Measurements from ENCODE around the gene TPX2. TPM values are rescaled to one million over a fixed set of nuclear protein-coding genes. Genes with fewer than 3 reads are reported as not detected.

The TPX2 gene
- total RNA-seq, 2 experiments from 2014 or later: 112 to 113 TPM

- H3K9me3 Mint-ChIP-seq: no peaks in the 10 kb centered on the region
- TF ChIP-seq, protein P1, sequence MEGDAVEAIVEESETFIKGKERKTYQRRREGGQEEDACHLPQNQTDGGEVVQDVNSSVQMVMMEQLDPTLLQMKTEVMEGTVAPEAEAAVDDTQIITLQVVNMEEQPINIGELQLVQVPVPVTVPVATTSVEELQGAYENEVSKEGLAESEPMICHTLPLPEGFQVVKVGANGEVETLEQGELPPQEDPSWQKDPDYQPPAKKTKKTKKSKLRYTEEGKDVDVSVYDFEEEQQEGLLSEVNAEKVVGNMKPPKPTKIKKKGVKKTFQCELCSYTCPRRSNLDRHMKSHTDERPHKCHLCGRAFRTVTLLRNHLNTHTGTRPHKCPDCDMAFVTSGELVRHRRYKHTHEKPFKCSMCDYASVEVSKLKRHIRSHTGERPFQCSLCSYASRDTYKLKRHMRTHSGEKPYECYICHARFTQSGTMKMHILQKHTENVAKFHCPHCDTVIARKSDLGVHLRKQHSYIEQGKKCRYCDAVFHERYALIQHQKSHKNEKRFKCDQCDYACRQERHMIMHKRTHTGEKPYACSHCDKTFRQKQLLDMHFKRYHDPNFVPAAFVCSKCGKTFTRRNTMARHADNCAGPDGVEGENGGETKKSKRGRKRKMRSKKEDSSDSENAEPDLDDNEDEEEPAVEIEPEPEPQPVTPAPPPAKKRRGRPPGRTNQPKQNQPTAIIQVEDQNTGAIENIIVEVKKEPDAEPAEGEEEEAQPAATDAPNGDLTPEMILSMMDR (IDR thresholded peaks at IDR 0.05): no peak
- no peaks in the 10 kb centered on the region for H3K27me3 Mint-ChIP-seq
- no peak overlapping the region for H3K4me3 Mint-ChIP-seq
- ChIA-PET CTCF (interaction anchor here (0.9 to 3.8 kb wide), 2 partner anchors 19 to 91 kb away, joined by 3 to 19 read pairs; no protein-coding TSS in a partner anchor), POLR2A (interaction anchor here (1.7 kb wide), 1 partner anchor 13 kb away, joined by 4 read pairs; no protein-coding TSS in a partner anchor)
- no peak for ATAC-seq
- DNase-seq: no peak
- H3K27ac Mint-ChIP-seq: no peak overlapping the region
- intact Hi-C loops (cut with micrococcal nuclease): no loop called here
- H3K4me1 Mint-ChIP-seq (ENCODE audit: low read depth): peaks cover 68% of the 10 kb centered on the region
- H3K36me3 Mint-ChIP-seq (ENCODE audit: low read depth): peaks cover 81% of the 10 kb centered on the region
These were observed 34.6 kb upstream of the TPX2 start for GRCh38 chr20:31704225-31705119.

DNA sequence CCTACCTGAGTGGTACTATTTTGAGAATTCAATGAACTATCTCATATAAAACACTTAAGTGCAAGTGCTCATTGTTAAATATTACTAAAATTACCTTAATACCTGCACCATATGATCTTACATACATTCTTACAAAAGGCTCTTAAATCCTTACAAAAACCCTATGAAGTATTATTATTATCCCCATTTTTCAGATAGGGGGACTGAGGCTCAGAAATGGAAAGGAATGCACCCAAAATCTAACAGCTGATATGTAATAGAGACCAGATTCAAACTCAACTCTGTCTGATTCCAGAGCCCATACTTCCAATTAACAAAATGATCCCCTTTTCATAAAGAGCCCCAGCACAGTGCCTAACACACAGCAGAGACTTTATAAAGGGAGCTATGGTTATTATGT is 33.9 kb upstream of the TPX2 start:
- H3K27ac Mint-ChIP-seq: peak overlapping the region; percentile 35
- no peak overlapping the region for H3K4me3 Mint-ChIP-seq
- no peaks in the 10 kb centered on the region for H3K9me3 Mint-ChIP-seq
- no peak for ATAC-seq
- peaks cover 80% of the 10 kb centered on the region for H3K36me3 Mint-ChIP-seq (ENCODE audit: low read depth)
- TF ChIP-seq, protein P1 (IDR thresholded peaks at IDR 0.05): no peak
- intact Hi-C loops (cut with micrococcal nuclease): no loop called here
- no peak for DNase-seq
- CTCF ChIA-PET: interaction anchor here (0.9 to 3.8 kb wide), 2 partner anchors 19 to 92 kb away, joined by 3 to 19 read pairs; no protein-coding TSS in a partner anchor
- H3K27me3 Mint-ChIP-seq: no peaks in the 10 kb centered on the region
- H3K4me1 Mint-ChIP-seq (ENCODE audit: low read depth): peaks cover 66% of the 10 kb centered on the region
- POLR2A ChIA-PET: interaction anchor here (1.7 kb wide), 1 partner anchor 12 kb away, joined by 4 read pairs; no protein-coding TSS in a partner anchor

DNA sequence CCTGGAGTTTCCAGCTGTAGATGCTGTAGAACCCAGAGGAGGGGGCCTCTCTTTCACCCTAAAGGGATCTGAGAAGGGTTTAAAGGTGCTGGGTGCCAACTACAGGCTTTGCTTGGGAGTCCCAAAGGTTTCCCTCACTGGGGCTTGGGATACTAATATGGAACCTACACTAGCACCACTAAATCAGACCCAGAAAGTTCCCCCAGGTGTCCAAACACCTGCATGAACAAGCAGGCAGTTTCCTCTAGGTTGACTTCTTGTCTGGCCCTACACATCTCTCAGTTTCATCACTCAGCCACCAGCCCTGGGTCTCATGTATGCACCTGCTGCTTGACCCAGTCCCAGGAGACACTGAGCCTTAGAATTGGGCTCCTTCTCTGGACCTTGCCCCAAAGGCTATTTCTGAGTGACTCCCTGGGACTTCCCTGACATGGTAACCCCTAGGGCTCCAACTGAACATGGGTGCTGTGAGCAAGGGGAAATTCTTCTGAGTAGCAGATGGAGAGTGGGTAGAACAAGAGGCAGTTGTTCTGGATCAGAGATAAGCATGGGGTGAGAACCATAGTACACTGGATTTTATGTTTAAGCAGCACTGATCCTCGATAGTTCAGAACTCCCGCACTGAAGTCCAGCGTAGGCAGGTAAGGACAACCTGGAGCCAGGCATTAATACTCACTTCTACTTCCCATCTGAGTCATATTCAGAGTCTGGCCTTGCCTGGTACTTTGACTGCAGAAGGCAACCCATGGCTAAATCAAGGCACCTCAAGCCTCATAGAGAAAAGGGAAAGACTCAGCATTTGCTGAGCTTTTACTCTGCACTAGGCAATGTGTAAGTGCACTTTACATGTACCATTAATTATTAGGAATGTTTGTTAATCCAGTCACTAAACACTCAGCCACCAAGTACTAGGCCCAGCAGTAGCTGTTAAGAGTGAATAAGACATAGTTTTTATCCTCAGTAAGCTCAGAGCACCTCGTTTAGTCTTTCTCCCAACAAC is 33.2 kb upstream of the TPX2 start:
- H3K4me3 Mint-ChIP-seq: no peak overlapping the region
- TF ChIP-seq, protein P1 (IDR thresholded peaks at IDR 0.05): no peak
- H3K27me3 Mint-ChIP-seq: no peaks in the 10 kb centered on the region
- intact Hi-C loops (cut with micrococcal nuclease): no loop called here
- H3K36me3 Mint-ChIP-seq (ENCODE audit: low read depth): peaks cover 81% of the 10 kb centered on the region
- no peaks in the 10 kb centered on the region for H3K9me3 Mint-ChIP-seq
- DNase-seq (no peak), ATAC-seq (peak; percentile 25)
- peaks cover 66% of the 10 kb centered on the region for H3K4me1 Mint-ChIP-seq (ENCODE audit: low read depth)
- H3K27ac Mint-ChIP-seq: peak overlapping the region; percentile 10
- POLR2A ChIA-PET: interaction anchor here (0.9 to 1.7 kb wide), 3 partner anchors 12 to 29 kb away, joined by 4 read pairs; no protein-coding TSS in a partner anchor
- CTCF ChIA-PET: interaction anchor here (0.8 to 3.8 kb wide), 3 partner anchors 18 to 203 kb away, joined by 3 to 19 read pairs (median 3); no protein-coding TSS in a partner anchor

GRCh38 chr20:31706607-31707257 is 32.4 kb upstream of the TPX2 start:
- ChIA-PET CTCF (interaction anchor here (0.8 to 3.8 kb wide), 4 partner anchors 17 to 204 kb away, joined by 3 to 19 read pairs (median 3); no protein-coding TSS in a partner anchor), POLR2A (interaction anchor here (0.9 to 1.5 kb wide), 2 partner anchors 17 to 30 kb away, joined by 4 read pairs; no protein-coding TSS in a partner anchor)
- H3K9me3 Mint-ChIP-seq: no peaks in the 10 kb centered on the region
- peak overlapping the region; percentile 10 for H3K27ac Mint-ChIP-seq
- ATAC-seq (no peak), DNase-seq (no peak)
- H3K36me3 Mint-ChIP-seq (ENCODE audit: low read depth): peaks cover 82% of the 10 kb centered on the region
- peaks cover 68% of the 10 kb centered on the region for H3K4me1 Mint-ChIP-seq (ENCODE audit: low read depth)
- TF ChIP-seq, protein P1 (IDR thresholded peaks at IDR 0.05): no peak
- intact Hi-C loops (cut with micrococcal nuclease): no loop called here
- H3K4me3 Mint-ChIP-seq: no peak overlapping the region
- no peaks in the 10 kb centered on the region for H3K27me3 Mint-ChIP-seq
